ENCODE data around the gene ATAD5.

The ATAD5 gene

DNA sequence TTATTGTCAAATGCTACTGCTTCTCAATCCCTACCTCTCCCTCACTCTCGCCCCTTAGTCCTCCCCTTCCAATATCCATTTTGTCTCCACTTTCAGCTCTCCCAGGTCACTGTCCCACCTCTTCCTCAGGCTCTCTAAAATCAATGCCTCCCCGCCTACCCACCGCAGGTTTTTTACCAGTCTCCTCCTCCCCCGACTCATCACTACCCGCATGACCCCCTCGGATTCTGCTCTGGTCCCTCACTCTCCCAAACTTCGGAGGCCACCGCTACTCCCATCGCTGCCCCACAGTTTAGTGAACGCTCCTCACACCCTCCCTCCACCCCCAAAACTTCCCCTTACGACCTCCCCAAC, 7.8 kb upstream of the ATAD5 start:
- peak; percentile 10 for DNase-seq (ENCODE audit: low read depth)
- H3K4me3 ChIP-seq (replicated peaks; ENCODE audit: low read depth, low read length): peak overlapping the region; percentile 97
- TF ChIP-seq, protein P1, sequence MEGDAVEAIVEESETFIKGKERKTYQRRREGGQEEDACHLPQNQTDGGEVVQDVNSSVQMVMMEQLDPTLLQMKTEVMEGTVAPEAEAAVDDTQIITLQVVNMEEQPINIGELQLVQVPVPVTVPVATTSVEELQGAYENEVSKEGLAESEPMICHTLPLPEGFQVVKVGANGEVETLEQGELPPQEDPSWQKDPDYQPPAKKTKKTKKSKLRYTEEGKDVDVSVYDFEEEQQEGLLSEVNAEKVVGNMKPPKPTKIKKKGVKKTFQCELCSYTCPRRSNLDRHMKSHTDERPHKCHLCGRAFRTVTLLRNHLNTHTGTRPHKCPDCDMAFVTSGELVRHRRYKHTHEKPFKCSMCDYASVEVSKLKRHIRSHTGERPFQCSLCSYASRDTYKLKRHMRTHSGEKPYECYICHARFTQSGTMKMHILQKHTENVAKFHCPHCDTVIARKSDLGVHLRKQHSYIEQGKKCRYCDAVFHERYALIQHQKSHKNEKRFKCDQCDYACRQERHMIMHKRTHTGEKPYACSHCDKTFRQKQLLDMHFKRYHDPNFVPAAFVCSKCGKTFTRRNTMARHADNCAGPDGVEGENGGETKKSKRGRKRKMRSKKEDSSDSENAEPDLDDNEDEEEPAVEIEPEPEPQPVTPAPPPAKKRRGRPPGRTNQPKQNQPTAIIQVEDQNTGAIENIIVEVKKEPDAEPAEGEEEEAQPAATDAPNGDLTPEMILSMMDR (IDR thresholded peaks at IDR 0.05; ENCODE audit: low read length, missing control alignments): no peak

DNA sequence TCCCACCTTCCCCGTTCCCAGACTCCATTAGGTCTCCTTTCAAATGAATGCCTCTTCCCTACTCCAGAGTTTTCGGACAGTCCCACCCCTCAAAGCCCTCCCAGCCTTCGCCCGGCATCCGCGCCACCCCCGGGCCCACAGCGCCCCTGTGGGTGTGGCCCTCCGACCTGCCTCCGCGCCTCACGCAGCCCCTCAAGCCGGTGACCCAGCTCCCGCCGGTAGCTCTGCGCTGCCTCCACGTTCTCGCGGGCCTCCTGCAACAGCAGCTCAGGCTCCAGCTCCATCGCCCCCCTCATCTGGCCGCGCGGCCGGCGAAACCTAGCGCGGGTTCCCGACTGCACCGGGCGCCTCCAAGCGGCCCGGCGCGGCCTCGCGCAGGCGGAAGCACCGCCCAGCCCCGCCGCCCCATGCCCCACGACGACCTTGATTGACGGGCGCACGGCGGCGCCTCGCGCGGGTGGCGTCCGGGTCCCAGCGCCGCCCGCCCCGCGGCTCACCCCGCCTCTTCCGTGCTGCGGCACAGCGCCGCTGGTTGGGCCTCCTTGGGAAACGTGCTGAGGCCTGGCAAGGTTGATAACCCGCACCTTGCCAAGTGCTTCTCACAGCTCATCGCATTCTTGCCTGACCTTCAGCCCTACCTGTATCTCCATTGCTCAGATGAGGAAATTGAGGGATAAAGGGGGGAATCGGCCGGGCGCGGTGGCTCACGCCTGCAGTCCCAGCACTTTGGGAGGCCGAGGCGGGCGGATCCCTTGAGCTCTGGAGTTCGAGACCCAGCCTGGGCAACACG, 7.2 kb upstream of the ATAD5 start, which contains the start of gene CRLF3:
TSS of gene CRLF3 (minus strand) at position 337 of the 790 bp plus-strand sequence. CDS start at position 296, 41 bp downstream.
- DNase-seq (ENCODE audit: low read depth): peak; percentile 91
- TF ChIP-seq, protein P1 (IDR thresholded peaks at IDR 0.05; ENCODE audit: low read length, missing control alignments): peak; percentile 12

DNA sequence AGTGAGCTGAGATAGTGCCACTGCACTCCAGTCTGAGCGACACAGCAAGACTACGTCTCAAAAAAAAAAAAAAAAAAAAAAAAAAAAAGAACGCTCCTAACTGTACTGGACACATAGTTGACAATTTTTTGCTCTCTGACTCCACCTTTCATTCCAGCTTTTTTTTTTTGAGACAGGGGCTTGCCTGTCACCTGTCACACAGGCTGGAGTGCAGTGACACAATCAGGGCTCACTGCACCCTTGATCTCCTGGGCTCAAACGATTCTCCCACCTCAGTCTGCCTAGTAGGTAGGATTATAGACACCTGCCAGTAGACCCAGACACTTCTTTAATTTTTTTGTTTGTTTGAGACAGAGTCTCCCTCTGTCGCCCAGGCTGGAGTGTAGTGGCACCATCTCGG, 4.7 kb upstream of the ATAD5 start:
- H3K4me3 ChIP-seq (replicated peaks; ENCODE audit: low read depth, low read length): no peak overlapping the region
- DNase-seq (ENCODE audit: low read depth): no peak
- TF ChIP-seq, protein P1 (IDR thresholded peaks at IDR 0.05; ENCODE audit: low read length, missing control alignments): no peak

More for the DNA sequence above, 7.2 kb upstream of the ATAD5 start, which contains the start of gene CRLF3:
- H3K4me3 ChIP-seq (replicated peaks; ENCODE audit: low read depth, low read length): peak within 1 kb of the TSS; percentile 97

DNA sequence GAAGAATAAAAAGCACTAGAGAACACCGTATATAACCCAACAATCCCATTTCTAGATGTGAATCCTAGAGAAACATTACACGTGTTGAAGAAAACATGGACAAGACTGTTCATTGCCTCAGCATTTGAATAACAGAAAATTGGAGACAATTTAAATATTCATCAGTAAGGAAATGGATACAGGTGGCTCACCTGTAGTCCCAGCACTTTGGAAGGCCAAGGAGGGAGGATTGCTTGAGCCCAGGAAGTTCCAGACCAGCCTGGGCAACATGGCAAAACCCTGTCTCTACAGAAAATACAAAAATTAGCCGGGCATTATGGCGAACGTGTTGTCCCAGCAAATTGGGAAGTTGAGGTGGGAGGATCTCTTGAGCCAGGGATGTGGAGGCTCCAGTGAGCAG, 2.7 kb upstream of the ATAD5 start:
- TF ChIP-seq, protein P1 (IDR thresholded peaks at IDR 0.05; ENCODE audit: low read length, missing control alignments): no peak
- no peak for DNase-seq (ENCODE audit: low read depth)
- H3K4me3 ChIP-seq (replicated peaks; ENCODE audit: low read depth, low read length): no peak overlapping the region

DNA sequence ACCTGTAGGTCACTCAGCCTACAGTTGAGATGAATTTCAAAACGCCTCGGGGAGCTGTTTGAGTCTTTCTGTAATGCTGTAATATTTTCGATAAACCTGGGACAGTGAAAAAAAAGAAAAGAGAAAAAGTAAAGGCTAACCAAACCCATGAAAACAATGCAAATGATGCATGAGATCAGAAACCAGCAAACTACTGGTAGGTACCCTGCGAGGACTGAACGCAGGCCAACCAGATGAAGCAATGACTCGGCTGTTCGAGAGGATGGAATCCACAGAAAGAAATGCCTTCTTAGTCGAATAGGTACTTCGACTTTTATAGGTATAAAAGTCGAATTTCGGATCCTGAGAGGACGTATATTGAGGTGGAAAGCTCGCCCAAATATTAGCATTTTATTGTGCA, 509 bp upstream of the ATAD5 start:
- TF ChIP-seq, protein P1 (IDR thresholded peaks at IDR 0.05; ENCODE audit: low read length, missing control alignments): no peak
- peak overlapping the region; percentile 93 for H3K4me3 ChIP-seq (replicated peaks; ENCODE audit: low read depth, low read length)
- peak; percentile 25 for DNase-seq (ENCODE audit: low read depth)

DNA sequence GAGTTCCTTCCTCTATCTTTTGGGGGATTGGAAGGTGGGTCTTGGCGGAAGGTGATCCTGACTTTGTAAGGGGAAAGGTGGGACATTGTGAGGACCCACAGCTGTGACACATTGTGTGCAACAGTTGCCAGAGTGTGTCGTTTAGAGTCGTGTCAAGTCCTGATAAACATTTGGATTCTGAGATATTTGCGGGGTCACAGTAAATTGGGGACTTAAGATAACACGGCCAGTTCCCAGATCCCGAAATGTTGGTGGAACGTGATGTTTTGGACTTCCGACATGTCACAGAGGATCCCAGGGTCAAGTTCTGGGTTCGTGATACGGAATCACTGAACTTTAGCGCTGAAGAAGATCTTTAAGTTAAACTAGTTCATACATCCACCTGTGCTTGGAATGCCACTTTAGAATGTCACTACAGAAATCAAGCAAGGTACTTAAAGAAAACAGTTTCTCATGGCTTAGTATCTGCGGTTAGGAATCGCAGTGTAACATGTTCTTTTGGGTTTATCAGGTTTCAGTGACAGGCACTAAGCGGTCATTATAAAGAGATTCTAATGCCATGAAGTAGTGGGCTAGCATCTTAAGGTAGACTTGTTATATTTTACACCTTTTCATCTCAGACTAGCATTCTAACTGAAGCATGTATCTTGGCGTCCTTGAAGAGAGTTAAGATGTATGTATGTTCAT, 815 bp downstream of the ATAD5 start:
- no peak for DNase-seq (ENCODE audit: low read depth)
- TF ChIP-seq, protein P1 (IDR thresholded peaks at IDR 0.05; ENCODE audit: low read length, missing control alignments): no peak
- peak overlapping the region; percentile 93 for H3K4me3 ChIP-seq (replicated peaks; ENCODE audit: low read depth, low read length)
